Activated naive CD4-positive, alpha-beta T cell treated with anti-CD3 and anti-CD28 coated beads, Interleukin-2, amount 50 U/mL, for 24 hours (primary cell): ENCODE results near the gene PLCL1.
"Not testable (repeated sequence)": the region's sequence is repeated elsewhere in the genome, so short reads cannot be mapped to it uniquely, and the experiment has no call there.

Experiments
- H3K27ac Mint-ChIP-seq: one replicate; pipeline ENCODE4 v1.8.0; 2021; ENCODE audit warnings: mild to moderate bottlenecking, mixed read lengths
- H3K27me3 Mint-ChIP-seq: one replicate; pipeline ENCODE4 v1.8.0; 2021; ENCODE audit warnings: mixed read lengths
- H3K36me3 Mint-ChIP-seq: one replicate; pipeline ENCODE4 v1.8.0; 2021; ENCODE audit warnings: mixed read lengths
- H3K4me1 Mint-ChIP-seq: one replicate; pipeline ENCODE4 v1.8.0; 2021; ENCODE audit warnings: mixed read lengths
- H3K4me3 Mint-ChIP-seq: one replicate; pipeline ENCODE4 v1.8.0; 2021; ENCODE audit warnings: mild to moderate bottlenecking, mixed read lengths
- H3K9me3 Mint-ChIP-seq: one replicate; pipeline ENCODE4 v1.8.0; 2021; ENCODE audit warnings: mixed read lengths

Gene PLCL1

DNA sequence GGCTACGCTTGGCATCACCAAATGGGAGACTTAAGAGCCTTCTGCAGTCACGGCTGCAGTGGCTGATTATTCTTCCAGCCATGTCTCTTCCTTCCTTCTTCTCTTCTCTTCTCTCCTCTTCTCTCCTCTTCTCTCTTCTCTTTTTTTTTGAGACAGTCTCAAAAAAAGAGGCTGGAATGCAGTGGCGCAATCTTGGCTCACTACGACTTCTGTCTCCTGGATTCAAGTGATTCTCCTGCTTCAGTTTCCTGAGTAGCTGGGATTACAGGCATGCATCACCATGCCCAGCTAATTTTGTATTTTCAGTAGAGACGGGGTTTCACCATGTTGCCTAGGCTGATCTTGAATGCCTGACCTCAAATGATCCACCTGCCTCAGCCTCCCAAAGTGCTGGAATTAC, 225.2 kb downstream of the PLCL1 start:
- peak overlapping the region; percentile 39 for H3K27ac Mint-ChIP-seq
- not testable (repeated sequence) for H3K9me3 Mint-ChIP-seq, H3K27me3 Mint-ChIP-seq, H3K36me3 Mint-ChIP-seq, H3K4me3 Mint-ChIP-seq
- peaks cover 55% of the 10 kb centered on the region for H3K4me1 Mint-ChIP-seq

DNA sequence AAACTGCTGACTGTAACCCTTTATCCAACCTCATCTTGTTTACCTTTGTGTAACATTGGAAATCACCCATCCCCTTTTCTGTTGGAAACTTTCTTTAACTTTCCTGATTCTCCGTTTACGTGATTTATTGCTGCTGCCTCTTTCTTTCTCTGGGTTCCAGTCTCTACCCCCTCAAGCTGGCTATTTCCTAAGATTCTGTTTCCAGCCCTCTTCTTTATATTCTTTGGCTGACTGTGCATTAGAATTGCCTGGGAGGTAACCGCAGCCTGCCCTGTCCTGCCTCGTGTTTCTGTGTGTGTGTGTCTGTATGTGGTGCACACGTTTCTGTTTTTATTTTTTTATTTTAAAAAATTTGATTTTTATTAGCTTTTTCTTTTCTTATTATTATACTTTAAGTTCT, 229.2 kb downstream of the PLCL1 start:
- Mint-ChIP-seq H3K9me3 (no peaks in the 10 kb centered on the region), H3K27me3 (no peaks in the 10 kb centered on the region), H3K4me1 (peaks cover 73% of the 10 kb centered on the region), H3K27ac (no peak overlapping the region), H3K4me3 (no peak overlapping the region), H3K36me3 (peaks cover 2% of the 10 kb centered on the region)

DNA sequence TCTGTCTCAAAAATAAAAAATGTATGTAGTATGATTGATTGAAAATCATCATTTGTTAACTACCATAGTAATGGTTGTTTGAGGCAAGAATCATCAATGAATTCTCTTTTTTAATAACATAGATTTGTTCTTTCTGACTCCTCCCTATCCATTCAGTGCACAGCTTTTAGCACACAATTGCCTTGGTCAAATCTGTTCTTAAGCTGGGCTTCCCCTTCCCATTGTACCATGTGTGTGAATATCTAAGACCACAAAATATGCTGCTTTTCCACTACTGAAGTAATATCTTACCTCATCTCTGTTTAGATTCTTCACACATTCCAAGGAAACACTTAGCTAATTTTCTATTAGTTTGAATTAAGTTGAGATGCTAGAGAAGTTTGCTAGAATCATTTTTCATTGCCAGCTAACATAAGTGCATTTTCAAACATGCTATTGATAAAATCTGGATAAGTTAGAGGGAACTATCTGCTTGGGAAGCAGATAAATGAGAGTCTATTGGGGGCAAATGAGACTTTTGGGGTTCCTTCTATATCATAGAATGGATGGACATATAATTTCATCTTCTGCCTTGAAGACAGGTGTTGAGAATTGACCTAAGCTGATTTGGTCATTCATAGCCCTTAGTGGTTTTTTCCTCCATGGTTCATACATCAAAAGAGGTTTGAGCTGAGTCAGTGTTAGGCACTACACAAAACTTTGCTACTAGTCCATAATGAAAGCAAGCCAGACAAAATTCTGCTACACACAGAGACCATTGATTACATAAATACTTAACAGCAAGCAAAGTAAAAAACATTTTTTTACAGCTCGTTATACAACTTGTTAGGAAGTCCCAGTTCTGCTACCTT, 231.9 kb downstream of the PLCL1 start:
- Mint-ChIP-seq H3K27ac (peak overlapping the region; percentile 46), H3K4me1 (peaks cover 47% of the 10 kb centered on the region), H3K36me3 (peaks cover 4% of the 10 kb centered on the region), H3K9me3 (peaks cover 6% of the 10 kb centered on the region), H3K27me3 (no peaks in the 10 kb centered on the region), H3K4me3 (no peak overlapping the region)

DNA sequence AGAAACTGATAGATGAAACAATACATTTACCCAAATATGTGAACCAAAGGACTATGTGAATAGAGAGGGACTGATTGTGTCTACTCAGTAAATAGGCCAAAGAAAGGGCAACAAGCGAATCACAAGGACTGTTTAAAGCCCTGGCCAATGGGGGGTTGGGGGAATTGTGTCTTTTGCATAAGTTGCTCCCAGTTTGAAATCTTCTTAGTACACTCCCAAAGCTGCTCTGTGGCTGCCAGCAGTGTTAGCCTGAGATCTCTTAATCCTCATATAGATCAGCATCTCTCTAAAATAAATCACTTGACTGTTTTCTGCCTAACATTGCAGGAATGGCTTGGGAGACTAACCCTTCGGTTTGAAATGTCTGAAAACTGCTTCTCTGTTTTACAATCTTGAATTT, 236.4 kb downstream of the PLCL1 start:
- Mint-ChIP-seq H3K4me1 (peaks cover 36% of the 10 kb centered on the region), H3K27me3 (no peaks in the 10 kb centered on the region)

DNA sequence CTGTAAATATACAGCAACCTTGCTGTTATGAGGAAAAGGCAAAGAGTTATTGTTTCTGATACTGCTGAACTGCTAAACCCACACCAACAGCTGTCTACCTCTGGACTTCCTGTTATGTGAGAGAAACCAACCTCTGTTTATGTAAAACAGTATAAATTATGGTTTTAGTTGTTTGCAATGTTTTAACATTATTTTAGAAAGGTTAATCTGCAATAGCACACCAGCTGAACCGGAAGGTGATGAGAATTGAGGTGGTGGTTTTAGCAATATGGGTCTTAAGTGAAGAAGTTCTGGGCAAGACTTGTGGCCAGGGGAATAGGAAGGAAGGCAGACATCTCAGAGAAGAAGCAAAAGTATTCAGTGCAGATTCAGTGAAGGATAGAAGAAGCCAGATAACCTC, 237.8 kb downstream of the PLCL1 start:
- peaks cover 4% of the 10 kb centered on the region for H3K36me3 Mint-ChIP-seq
- H3K4me1 Mint-ChIP-seq: peaks cover 35% of the 10 kb centered on the region
- no peak overlapping the region for H3K27ac Mint-ChIP-seq
- peaks cover 6% of the 10 kb centered on the region for H3K9me3 Mint-ChIP-seq
- H3K4me3 Mint-ChIP-seq: no peak overlapping the region
- H3K27me3 Mint-ChIP-seq: no peaks in the 10 kb centered on the region

More for the DNA sequence above, 236.4 kb downstream of the PLCL1 start:
- Mint-ChIP-seq H3K27ac (peak overlapping the region; percentile 14), H3K9me3 (peaks cover 6% of the 10 kb centered on the region), H3K36me3 (peaks cover 2% of the 10 kb centered on the region), H3K4me3 (no peak overlapping the region)

DNA sequence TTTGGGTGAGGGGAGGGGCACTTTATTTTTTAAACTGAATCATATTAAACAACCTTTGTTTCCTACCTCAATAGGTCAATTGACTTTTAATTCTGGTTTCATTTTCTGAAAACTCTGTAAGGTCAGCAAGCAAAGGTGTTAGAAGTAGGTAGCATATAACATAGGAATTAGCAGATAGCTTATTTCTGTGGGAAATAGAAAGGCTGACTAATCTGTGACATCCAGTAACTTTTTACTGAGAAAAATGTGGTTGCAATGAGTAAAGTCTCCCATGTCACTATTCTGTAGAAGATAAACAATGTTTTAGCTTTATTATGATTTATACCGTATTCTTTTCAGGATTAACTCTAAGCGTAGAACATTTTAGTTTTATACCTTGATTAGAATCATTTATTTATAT, 240.4 kb downstream of the PLCL1 start:
- H3K4me1 Mint-ChIP-seq: peaks cover 44% of the 10 kb centered on the region
- H3K27me3 Mint-ChIP-seq: no peaks in the 10 kb centered on the region
- H3K27ac Mint-ChIP-seq: peak overlapping the region; percentile 90
- H3K9me3 Mint-ChIP-seq: peaks cover 7% of the 10 kb centered on the region
- H3K36me3 Mint-ChIP-seq: peaks cover 4% of the 10 kb centered on the region
- H3K4me3 Mint-ChIP-seq: peak overlapping the region; percentile 30

DNA sequence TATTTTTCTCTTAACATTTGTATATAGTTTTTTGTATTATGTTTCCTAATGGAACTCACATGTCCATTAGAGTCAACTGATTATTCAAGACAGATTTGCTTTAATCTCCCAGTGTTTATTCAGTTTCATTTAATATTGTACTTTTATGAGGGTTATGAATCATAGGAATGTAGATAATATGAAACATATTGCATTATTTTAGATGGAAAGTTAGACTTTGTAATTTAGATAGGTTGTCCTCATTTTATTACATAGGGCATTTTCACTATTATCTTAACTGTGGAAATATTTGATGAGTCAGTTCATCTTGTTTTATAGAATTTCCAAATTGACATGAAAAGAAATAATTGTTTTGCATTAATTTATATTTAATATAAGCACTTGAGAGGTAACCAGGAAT, 240.8 kb downstream of the PLCL1 start:
- Mint-ChIP-seq H3K36me3 (peaks cover 4% of the 10 kb centered on the region), H3K4me3 (no peak overlapping the region), H3K9me3 (peaks cover 5% of the 10 kb centered on the region), H3K27ac (no peak overlapping the region), H3K27me3 (no peaks in the 10 kb centered on the region), H3K4me1 (peaks cover 49% of the 10 kb centered on the region)

DNA sequence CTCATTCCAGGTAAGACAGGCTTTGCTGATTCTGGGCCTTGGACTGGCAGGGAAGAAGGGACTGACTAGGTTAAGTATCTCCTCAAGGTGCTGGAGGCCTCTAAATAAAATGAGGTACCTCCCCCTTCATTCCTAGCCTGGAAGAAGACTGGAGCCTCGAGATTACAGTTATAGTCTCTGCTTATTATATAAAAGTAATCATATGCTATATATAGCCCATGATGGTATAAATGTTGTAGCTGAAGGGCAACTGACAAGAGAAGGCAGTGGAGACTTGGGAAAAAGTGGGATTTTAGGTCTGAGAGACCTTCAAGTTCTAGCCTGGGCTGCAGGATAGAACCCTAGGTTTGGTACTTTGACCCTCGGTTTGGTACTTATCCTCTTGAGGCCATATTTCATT, 248.3 kb downstream of the PLCL1 start:
- peaks cover 5% of the 10 kb centered on the region for H3K9me3 Mint-ChIP-seq
- peaks cover 4% of the 10 kb centered on the region for H3K36me3 Mint-ChIP-seq
- no peak overlapping the region for H3K4me3 Mint-ChIP-seq
- H3K27me3 Mint-ChIP-seq: no peaks in the 10 kb centered on the region
- peaks cover 59% of the 10 kb centered on the region for H3K4me1 Mint-ChIP-seq
- H3K27ac Mint-ChIP-seq: no peak overlapping the region

DNA sequence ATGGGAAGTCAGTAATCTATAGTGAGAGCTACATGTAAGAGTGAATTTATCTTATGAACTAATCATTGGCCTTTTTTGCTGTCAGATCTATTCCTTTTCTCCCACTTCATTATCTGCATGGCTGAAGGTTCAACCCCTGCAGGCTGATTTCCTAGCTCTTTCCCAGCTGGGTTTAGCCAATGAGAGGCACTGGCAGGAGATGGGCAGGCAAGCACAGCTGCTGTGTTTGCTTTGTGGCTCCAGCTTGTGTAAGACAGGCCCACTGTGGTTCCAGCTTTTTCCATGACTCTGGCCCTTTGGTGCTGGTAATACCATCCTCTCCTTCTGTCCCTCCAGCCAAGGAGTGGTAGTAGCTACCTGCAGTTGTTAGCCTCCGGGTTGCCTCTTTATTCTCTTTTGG, 248.8 kb downstream of the PLCL1 start:
- no peak overlapping the region for H3K27ac Mint-ChIP-seq
- peaks cover 4% of the 10 kb centered on the region for H3K36me3 Mint-ChIP-seq
- H3K27me3 Mint-ChIP-seq: no peaks in the 10 kb centered on the region
- no peak overlapping the region for H3K4me3 Mint-ChIP-seq
- peaks cover 58% of the 10 kb centered on the region for H3K4me1 Mint-ChIP-seq
- peaks cover 4% of the 10 kb centered on the region for H3K9me3 Mint-ChIP-seq

DNA sequence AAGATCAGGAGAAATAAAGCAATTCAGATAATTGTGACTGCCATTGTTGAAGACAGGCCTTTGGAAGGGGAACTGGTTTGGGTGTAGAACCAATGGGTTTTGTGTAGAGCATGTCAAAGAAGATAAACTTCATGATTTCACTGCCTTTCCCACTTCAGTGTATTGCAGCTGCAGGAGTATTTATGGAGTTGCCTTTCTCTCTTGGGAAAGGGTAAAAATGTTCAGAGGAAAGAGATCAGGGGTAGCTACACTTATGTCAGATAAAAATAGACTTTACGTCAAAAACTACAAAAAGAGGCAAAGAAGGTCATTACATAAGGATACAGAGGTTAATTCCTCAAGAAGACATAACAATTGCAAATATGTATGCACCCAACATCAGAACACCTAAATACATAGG, 249.4 kb downstream of the PLCL1 start:
- Mint-ChIP-seq H3K27ac (no peak overlapping the region), H3K4me3 (no peak overlapping the region), H3K4me1 (peaks cover 55% of the 10 kb centered on the region)

DNA sequence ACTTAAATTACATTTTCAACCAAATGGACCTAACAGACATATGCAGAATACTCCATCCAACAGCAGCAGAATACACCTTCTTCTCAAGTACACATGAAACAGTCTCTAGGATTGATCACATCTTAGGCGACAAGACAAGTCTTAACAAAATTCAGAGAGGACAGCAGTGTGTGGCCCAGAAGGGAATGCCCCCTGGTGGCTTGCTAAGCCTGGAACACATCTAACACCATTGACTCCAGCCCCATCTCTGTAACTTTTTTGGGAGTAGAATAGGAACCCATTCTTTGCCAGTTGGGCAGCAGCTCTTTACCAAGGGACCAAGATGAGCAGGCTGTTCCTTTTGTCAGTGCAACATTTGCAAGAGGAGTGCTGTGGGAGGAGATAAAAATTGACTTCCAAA, 249.9 kb downstream of the PLCL1 start:
- peak overlapping the region; percentile 52 for H3K27ac Mint-ChIP-seq
- H3K4me3 Mint-ChIP-seq: no peak overlapping the region
- H3K4me1 Mint-ChIP-seq: peaks cover 53% of the 10 kb centered on the region
- H3K36me3 Mint-ChIP-seq: peaks cover 2% of the 10 kb centered on the region
- H3K27me3 Mint-ChIP-seq: no peaks in the 10 kb centered on the region
- no peaks in the 10 kb centered on the region for H3K9me3 Mint-ChIP-seq

More for the DNA sequence above, 249.4 kb downstream of the PLCL1 start:
- Mint-ChIP-seq H3K9me3 (no peaks in the 10 kb centered on the region), H3K36me3 (peaks cover 1% of the 10 kb centered on the region), H3K27me3 (no peaks in the 10 kb centered on the region)

DNA sequence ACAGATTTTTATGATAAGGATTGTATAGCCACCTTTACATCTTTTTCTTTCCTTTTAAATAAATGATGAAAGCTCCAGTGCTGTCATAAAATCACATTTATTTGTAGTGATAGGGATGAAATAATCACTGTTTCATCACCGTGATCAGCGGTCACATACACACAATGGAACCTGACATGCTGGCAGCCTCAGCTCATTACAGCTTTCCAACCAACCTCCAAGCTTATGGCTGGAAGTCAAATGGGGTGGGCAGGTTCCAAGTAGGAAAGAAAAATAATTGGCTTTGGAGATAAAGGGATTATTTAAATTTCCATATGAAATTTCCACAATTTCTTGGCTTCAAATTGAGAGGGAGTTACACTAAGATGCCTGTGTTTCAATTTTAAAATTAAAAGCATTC, 251.3 kb downstream of the PLCL1 start:
- H3K27ac Mint-ChIP-seq: no peak overlapping the region
- H3K4me3 Mint-ChIP-seq: no peak overlapping the region
- no peaks in the 10 kb centered on the region for H3K27me3 Mint-ChIP-seq
- H3K9me3 Mint-ChIP-seq: no peaks in the 10 kb centered on the region
- H3K36me3 Mint-ChIP-seq: peaks cover 2% of the 10 kb centered on the region
- H3K4me1 Mint-ChIP-seq: peaks cover 45% of the 10 kb centered on the region

DNA sequence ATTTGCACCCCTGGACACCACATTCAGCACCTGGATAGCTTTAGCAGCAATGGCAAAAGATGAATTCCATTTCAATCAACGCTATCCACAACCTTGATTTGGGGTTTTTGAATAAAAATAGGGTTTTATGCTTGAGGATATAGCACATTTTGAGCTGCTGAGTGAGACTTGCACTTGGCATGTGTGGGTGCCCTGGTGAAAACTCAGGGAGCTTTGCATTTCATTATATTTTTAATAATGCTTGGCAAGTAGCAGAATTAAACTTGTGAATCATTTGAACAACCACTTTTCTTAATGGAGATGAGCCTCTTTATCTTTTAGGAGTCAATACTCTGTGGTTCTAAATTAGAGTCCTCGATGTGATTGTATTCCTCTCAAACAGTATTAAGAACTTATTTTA, 252.4 kb downstream of the PLCL1 start:
- H3K9me3 Mint-ChIP-seq: no peaks in the 10 kb centered on the region
- H3K27ac Mint-ChIP-seq: no peak overlapping the region
- H3K36me3 Mint-ChIP-seq: peaks cover 2% of the 10 kb centered on the region
- H3K4me3 Mint-ChIP-seq: no peak overlapping the region
- H3K4me1 Mint-ChIP-seq: peaks cover 46% of the 10 kb centered on the region
- no peaks in the 10 kb centered on the region for H3K27me3 Mint-ChIP-seq

DNA sequence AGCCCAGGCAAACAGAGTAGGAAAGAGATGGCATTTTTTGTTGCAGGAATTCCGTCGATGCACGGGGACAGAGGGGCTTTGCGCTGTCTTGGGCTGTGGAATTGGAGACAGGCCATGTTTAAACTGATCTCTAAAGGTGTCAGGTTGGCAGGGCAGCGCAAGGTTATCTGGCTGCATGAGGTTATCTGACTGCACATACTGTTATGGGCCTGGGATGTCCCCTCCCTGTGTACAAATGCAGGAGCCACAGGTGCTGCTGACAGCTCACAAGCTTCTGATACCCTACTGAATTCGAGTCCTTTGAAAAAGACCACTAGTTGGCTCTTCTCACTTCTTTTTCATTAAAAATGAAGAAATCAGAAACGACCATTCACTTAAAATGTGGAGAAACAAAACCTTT, 255.4 kb downstream of the PLCL1 start:
- Mint-ChIP-seq H3K4me3 (no peak overlapping the region), H3K27ac (no peak overlapping the region), H3K36me3 (peaks cover 2% of the 10 kb centered on the region), H3K27me3 (no peaks in the 10 kb centered on the region), H3K4me1 (peaks cover 38% of the 10 kb centered on the region), H3K9me3 (no peaks in the 10 kb centered on the region)

DNA sequence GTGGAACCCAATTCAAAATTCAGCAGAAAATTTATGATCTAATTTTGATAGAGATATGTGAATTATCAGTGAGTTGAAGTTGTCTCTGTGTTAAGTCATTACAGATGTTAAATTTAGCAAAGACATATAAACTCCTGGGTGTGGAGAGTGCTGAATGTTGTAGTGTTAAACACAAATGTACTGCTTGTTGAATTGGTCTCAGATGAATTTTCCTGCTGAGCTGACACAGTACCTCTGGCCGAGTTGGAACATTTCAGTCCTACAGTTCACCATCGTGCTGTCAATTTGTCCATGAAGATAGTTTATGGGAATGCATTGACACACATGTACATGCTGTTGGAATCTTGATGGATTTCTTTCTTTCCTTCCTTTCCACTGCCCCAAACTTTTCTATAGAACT, 255.9 kb downstream of the PLCL1 start:
- no peak overlapping the region for H3K27ac Mint-ChIP-seq
- peaks cover 2% of the 10 kb centered on the region for H3K36me3 Mint-ChIP-seq
- no peak overlapping the region for H3K4me3 Mint-ChIP-seq
- H3K4me1 Mint-ChIP-seq: peaks cover 36% of the 10 kb centered on the region
- no peaks in the 10 kb centered on the region for H3K27me3 Mint-ChIP-seq
- no peaks in the 10 kb centered on the region for H3K9me3 Mint-ChIP-seq

DNA sequence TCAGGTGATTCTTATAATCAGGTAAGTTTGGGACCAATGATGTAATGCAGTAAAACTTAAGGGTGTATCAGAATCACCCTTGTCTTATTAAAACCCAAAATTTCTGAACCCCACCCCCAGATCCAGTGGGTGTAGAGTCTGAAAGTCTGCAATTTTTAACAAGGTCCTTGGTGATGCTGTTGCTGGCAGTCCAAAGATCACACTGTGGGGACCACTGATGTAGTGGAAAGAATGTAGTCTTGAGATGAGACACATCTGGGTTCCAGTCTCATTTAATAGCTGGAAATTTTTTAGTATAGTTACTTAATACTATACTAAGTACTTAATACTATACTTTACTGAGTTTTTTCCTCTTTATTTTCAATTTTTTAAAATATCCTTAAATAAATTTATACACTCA, 258.4 kb downstream of the PLCL1 start:
- Mint-ChIP-seq H3K27ac (no peak overlapping the region), H3K4me1 (peaks cover 33% of the 10 kb centered on the region), H3K9me3 (no peaks in the 10 kb centered on the region), H3K4me3 (no peak overlapping the region), H3K36me3 (peaks cover 2% of the 10 kb centered on the region), H3K27me3 (no peaks in the 10 kb centered on the region)

DNA sequence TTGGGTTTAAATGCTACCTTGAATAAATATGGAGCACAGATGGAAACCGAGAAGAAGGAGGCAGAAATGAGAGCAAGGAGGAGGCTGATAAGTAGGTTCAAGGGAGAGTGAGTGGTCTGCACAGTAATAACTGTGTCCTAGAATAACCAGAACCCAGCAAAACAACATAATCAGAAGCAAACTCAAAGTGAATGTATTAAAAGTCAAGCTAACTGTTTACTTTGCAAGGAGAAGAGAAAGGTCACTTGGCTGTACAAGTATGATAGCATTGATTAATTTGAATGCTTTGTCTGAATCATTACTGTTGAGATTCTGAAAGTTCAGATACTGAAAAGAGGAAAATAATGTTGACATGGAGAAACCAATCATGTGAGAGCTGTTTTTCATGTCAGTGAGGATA, 258.8 kb downstream of the PLCL1 start:
- peaks cover 33% of the 10 kb centered on the region for H3K4me1 Mint-ChIP-seq
- H3K27ac Mint-ChIP-seq: no peak overlapping the region
- H3K4me3 Mint-ChIP-seq: no peak overlapping the region
- peaks cover 2% of the 10 kb centered on the region for H3K36me3 Mint-ChIP-seq
- H3K9me3 Mint-ChIP-seq: no peaks in the 10 kb centered on the region
- H3K27me3 Mint-ChIP-seq: no peaks in the 10 kb centered on the region
